Measurements from ENCODE around the gene CCDC63.

CCDC63 gene

DNA sequence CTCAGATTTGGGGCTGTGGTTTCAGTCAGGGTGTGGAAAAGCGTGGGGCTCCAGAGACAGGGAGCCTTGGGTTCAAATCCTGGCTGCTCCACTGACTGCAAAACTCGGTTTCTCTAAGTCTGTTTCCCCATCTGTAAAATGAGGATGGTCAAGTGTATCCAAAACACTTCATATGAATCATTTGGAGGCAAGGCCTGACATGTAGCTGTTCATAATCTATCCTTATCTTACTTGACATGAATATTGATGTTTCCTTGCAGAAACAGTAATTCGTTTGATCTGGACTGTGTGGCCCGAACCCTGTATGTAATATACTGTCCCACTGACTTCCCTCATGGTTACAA, 1.5 kb upstream of the CCDC63 start:
- CTCF ChIA-PET = interaction anchor here (0.9 kb wide), 1 partner anchor 42 kb away, joined by 3 read pairs; no protein-coding TSS in a partner anchor
- POLR2A ChIA-PET (ENCODE audit: low non-redundant PET) = interaction anchor here (0.7 kb wide), 1 partner anchor 51 kb away, joined by 3 read pairs; no protein-coding TSS in a partner anchor
- H3K27ac ChIP-seq = peak overlapping the region; percentile 71
- TF ChIP-seq, protein P1, sequence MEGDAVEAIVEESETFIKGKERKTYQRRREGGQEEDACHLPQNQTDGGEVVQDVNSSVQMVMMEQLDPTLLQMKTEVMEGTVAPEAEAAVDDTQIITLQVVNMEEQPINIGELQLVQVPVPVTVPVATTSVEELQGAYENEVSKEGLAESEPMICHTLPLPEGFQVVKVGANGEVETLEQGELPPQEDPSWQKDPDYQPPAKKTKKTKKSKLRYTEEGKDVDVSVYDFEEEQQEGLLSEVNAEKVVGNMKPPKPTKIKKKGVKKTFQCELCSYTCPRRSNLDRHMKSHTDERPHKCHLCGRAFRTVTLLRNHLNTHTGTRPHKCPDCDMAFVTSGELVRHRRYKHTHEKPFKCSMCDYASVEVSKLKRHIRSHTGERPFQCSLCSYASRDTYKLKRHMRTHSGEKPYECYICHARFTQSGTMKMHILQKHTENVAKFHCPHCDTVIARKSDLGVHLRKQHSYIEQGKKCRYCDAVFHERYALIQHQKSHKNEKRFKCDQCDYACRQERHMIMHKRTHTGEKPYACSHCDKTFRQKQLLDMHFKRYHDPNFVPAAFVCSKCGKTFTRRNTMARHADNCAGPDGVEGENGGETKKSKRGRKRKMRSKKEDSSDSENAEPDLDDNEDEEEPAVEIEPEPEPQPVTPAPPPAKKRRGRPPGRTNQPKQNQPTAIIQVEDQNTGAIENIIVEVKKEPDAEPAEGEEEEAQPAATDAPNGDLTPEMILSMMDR (conservative IDR thresholded peaks at IDR 0.05; ENCODE audit: low read depth) = no peak
- peak; percentile 36 for DNase-seq (ENCODE audit: low spot score)

DNA sequence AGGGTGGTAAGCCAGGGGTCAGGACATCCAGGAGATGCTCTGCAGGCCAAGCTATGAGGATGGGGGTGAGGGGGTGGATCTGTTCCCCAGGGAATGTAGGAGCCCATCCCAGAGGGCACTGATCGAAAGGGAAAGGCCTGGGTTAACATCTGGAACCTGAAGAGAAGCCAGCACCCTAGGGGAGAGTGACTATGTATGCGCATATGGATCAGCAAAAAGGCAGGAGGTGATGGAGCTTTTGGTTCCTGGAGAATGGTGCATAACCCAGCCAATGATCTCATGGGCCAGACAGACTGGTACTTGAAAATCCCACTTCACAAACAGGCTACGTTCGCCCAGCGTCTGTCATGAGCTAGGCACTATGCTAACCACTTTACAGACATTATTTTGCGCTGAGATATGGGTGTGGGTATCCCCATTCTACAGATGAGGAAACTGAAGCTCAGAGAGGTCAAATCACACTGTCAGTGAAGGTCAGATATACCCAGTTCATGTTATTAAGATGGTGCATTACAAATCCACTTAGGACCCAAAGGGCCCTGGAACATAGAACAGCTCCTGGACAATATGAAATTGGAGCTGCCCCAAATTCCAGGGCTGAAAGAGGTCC, 1.6 kb downstream of the CCDC63 start:
- DNase-seq (ENCODE audit: low spot score) = no peak
- H3K27ac ChIP-seq = no peak overlapping the region
- ChIA-PET CTCF (no interaction called here), POLR2A (ENCODE audit: low non-redundant PET) (interaction anchor here (0.7 kb wide), 1 partner anchor 444 kb away, joined by 3 read pairs; no protein-coding TSS in a partner anchor)
- TF ChIP-seq, protein P1 (conservative IDR thresholded peaks at IDR 0.05; ENCODE audit: low read depth) = no peak

DNA sequence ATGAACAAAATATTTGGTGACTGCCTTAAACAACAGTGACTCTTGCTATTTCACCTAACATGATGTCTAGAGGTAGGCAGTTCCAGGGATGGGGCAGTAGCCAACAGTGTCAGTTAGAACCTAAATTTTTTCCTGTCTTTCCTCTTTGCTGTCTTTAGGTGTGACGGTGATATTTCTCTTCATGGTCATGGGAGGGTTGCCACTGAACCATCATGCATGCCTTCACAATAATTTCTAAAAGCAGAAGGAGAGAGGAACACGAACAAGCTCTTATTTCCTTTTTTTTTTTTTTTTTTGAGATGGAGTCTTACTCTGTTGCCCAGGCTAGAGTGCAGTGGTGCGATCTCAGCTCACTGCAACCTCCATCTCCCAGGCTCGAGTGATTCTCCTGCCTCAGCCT, 2.4 kb downstream of the CCDC63 start:
- ChIA-PET POLR2A (ENCODE audit: low non-redundant PET) (interaction anchor here (0.6 kb wide), 1 partner anchor 36 kb away, joined by 5 read pairs; no protein-coding TSS in a partner anchor), CTCF (no interaction called here)

DNA sequence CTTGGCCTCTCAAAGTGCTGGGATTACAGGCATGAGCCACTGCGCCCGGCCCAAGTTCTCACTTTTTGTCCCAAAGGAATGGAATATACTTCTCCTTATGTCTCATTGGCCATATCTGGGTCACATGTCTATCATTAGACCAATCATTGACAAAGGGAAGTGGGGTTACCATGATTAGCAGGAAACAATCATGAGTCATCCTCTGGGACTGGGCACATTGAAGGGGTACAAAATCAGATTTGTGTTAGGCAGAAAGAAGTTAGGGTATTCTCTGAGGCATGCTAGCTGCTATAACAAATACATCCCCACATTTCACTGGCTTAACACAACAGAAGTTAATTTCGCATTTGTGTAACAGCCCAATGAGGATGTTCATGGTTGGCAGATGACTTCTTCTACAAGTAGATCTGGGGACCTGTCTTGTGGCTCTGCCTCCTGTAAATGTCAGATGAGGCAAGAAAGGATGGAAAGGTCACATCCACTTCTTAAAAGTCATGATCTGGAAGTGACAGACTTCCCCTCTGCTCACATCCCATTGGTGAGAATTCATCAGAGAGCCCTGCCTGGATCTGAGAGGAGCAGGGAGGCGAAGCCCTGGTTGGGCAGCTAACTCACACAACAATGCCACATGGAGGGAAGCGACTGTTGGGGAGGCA, 3.1 kb downstream of the CCDC63 start:
- DNase-seq (ENCODE audit: low spot score) = no peak
- TF ChIP-seq, protein P1 (conservative IDR thresholded peaks at IDR 0.05; ENCODE audit: low read depth) = no peak
- no peak overlapping the region for H3K27ac ChIP-seq
- ChIA-PET CTCF (no interaction called here), POLR2A (ENCODE audit: low non-redundant PET) (no interaction called here)

More for the DNA sequence above, 2.4 kb downstream of the CCDC63 start:
- TF ChIP-seq, protein P1 (conservative IDR thresholded peaks at IDR 0.05; ENCODE audit: low read depth) = no peak
- no peak for DNase-seq (ENCODE audit: low spot score)
- no peak overlapping the region for H3K27ac ChIP-seq

DNA sequence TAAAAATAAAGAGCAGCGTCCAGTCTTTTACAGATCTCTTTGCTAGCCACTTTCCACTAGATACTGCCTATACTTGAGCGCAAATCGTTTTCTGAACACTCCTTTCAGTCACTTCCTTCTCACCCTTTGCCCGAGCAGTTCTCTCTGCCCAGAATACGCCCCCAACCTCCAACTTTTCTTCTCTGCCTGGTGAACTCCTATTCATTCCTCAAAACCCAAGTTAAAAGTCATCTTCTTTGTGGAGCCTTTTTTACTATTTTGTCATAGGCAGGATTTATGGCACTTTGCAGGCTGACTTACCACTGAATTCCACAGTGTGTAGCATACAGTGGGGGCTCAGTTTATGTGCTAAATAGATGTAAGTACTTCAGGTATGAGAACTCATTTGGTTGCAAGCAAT, 4.0 kb downstream of the CCDC63 start:
- TF ChIP-seq, protein P1 (conservative IDR thresholded peaks at IDR 0.05; ENCODE audit: low read depth) = no peak
- DNase-seq (ENCODE audit: low spot score) = no peak
- CTCF ChIA-PET = no interaction called here
- H3K27ac ChIP-seq = no peak overlapping the region
- POLR2A ChIA-PET (ENCODE audit: low non-redundant PET) = no interaction called here

DNA sequence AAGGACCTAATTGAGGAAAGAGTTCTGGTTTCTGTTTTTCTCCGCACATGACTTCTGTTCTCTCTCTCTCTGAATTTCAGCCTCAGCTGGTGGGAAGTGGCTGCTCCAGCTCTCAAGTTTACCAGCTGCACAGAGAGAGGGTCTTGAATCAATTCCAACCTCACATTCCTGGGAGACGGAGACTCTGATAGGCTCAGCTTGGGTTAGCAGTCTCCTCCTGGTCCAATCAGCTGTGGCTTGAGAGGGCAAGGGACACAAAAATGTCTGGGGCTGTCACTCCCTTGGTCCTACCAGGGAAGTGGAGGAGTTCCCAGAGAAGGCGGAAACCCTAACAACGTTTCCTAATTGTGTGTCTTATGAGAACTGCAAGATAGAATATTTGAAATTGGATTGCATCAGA, 7.0 kb downstream of the CCDC63 start:
- no peak for DNase-seq (ENCODE audit: low spot score)
- ChIA-PET CTCF (no interaction called here), POLR2A (ENCODE audit: low non-redundant PET) (no interaction called here)
- TF ChIP-seq, protein P1 (conservative IDR thresholded peaks at IDR 0.05; ENCODE audit: low read depth) = no peak
- no peak overlapping the region for H3K27ac ChIP-seq

All from RWPE1 (cell line).